Right cardiac atrium (tissue), 5 donors: Measurements from ENCODE around the gene MMRN2. TPM values are rescaled to one million over a fixed set of nuclear protein-coding genes. Genes with fewer than 3 reads are reported as not detected.
"Not testable (repeated sequence)": the region's sequence is repeated elsewhere in the genome, so short reads cannot be mapped to it uniquely, and the experiment has no call there.

Experiments
- ATAC-seq, 2 donors: fragments of 200-7000 bp; cut with Tn5 transposase; one replicate each; pipeline versions ENCODE4 v1.8.0 to v1.9.1; 2020; ENCODE audit warnings: moderate library complexity in 2 of 2, mild to moderate bottlenecking in 1 of 2
- DNase-seq, 3 donors: peaks; one replicate each; pipeline ENCODE4 v3.0.0-alpha.2; 2020
- H3K27ac ChIP-seq: one replicate; pipeline ENCODE4 v1.5.1; 2013; ENCODE audit warnings: mild to moderate bottlenecking, low read length, control low read depth, moderate library complexity
- H3K27me3 ChIP-seq: one replicate; pipeline ENCODE4 v1.6.1; 2013; ENCODE audit not compliant: control insufficient read depth, insufficient read depth
- H3K4me1 ChIP-seq: one replicate; pipeline ENCODE4 v1.6.1; 2013; ENCODE audit warnings: low read length; ENCODE audit not compliant: control insufficient read depth, insufficient read depth
- H3K4me3 ChIP-seq: one replicate; pipeline ENCODE4 v1.5.1; 2013; ENCODE audit warnings: low read length, control low read depth
- H3K9me3 ChIP-seq: one replicate; pipeline ENCODE4 v1.6.1; 2013; ENCODE audit warnings: low read length; ENCODE audit not compliant: control insufficient read depth
- WGBS: extraction: QIAGEN DNeasy Blood & Tissue Kit; methylation state at CpG from one replicate; pipeline ENCODE4 v1.1.7; 2013; 5-methylcytosine and 5-hydroxymethylcytosine counted together
- intact Hi-C, 4 donors: fragments of 100-400 bp; cut with DNase I; formaldehyde crosslinking; loops; one replicate each; pipeline versions ENCODE4 v1.11.0 to v1.14.0; 2022 to 2023
- polyA plus RNA-seq: library from polyadenylated mRNA; stranded (reverse); fragments of 200-250 nt; gene quantifications from one replicate; pipeline ENCODE4 v1.2.3, GENCODE V29; 2013
- total RNA-seq, 4 donors: library from RNA; stranded (reverse); fragmentation: NEBNext Ultra II Directional; extraction: Animal tissue kit (Norgen Biotek cat#: 25700); gene quantifications; one replicate each; pipeline ENCODE4 v1.2.1, GENCODE V29; 2021
- donor health status: healthy with polysubstance abuse.
- donor health status: DM: no; HTN: yes; CAD: no.
- donor health status: DM: no; HTN: no; CAD: no.
- donor health status: DM: no; HTN: yes; CAD: no; lungs with severe emphysema.
- donor health status: DM: yes; HTN: yes; CAD: no.

MMRN2 gene
- total and polyA plus RNA-seq, 5 donors: 19.8 to 65.5 (median 39.3) TPM

DNA sequence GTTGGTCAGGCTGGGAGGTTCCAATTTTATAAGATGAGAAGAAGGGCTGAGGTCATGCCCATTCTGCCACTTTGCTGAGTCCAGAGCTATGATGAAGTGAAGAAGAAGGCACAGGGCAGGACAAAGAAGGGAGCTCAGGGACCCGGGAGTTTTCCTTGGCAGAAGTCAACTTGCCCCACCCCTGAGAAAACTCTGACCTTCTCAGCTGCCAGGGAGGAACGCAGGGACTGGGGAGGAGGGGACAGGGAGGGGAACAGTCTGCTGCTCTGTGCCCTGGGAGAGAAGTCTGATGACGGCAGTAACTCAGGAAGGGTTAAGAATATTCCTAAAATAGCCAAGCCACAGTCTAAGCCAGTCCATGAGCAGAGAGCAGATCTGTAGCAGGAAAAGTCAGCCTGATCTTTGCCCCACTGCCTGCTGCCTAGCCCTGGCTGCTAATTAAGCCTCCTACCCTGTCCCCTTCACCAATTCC is 22.6 kb upstream of the MMRN2 start:
- WGBS: 3% methylated on average over 3 of the region's 3 CpGs
- Histone ChIP-seq H3K4me1 (peaks cover 4% of the 10 kb centered on the region), H3K27me3 (no peaks in the 10 kb centered on the region), H3K27ac (peak overlapping the region; percentile 82), H3K4me3 (no peak overlapping the region), H3K9me3 (no peaks in the 10 kb centered on the region)
- DNase-seq (peak; percentile 78 to 82 (median 82)), ATAC-seq (peak; percentile 89 to 93)
- intact Hi-C loops: loop anchor here in 1 of 4 donors (10.0 kb wide), 1 partner anchor 115 kb away; the partner anchor contains the start of genes GLUD1 and SHLD2

DNA sequence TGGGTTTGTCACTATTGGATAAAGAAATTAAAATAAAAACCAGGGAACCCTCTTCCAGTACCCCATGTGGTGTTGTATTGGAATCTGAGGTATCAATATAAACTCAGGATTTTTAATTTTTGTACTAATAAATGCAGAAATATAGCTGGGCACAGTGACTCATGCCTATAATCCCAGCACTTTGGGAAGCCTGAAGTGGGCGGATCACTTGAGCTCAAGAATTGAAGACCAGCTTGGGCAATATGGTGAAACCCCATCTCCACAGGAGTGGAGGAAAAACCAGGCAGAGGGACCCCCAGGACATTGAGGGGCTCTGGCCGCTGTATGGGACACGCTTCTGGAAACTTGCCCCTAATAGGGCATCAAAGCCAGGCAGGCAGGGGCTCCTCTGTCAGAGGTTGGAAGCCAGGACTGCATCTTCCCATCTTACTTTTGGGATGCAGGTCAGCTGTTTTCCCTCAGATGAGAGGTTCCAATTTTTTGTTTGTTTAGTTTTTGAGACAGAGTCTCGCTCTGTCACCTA is 21.9 kb upstream of the MMRN2 start:
- WGBS: 65% methylated on average over 4 of the region's 4 CpGs
- DNase-seq (no peak), ATAC-seq (peak; percentile 13 to 27)
- Histone ChIP-seq H3K27me3 (no peaks in the 10 kb centered on the region), H3K9me3 (no peaks in the 10 kb centered on the region), H3K27ac (peak overlapping the region; percentile 51), H3K4me1 (peaks cover 4% of the 10 kb centered on the region), H3K4me3 (no peak overlapping the region)
- intact Hi-C loops: loop anchor here in 1 of 4 donors (10.0 kb wide), 1 partner anchor 115 kb away; the partner anchor contains the start of genes GLUD1 and SHLD2

DNA sequence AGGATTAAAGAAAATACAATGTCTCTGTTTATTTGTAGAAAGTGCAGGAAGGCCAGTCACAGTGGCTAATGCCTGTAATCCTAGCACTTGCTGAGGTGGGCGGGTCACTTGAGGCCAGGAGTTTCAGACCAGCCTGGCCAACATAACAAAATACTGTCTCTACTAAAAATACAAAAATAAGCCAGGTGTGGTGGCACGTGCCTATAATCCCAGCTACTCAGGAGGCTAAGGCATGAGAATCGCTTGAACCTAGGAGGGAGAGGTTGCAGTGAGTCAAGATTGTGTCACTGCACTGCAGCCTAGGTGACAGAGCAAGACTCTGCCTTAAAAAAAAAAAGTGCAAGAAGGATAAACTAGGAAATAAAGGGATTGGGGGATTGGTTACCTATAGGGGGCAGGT is 21.0 kb upstream of the MMRN2 start:
- not testable (repeated sequence) for H3K27ac ChIP-seq, H3K27me3 ChIP-seq, DNase-seq, H3K4me3 ChIP-seq, H3K9me3 ChIP-seq, H3K4me1 ChIP-seq, ATAC-seq
- WGBS: 82% methylated on average over 3 of the region's 3 CpGs
- intact Hi-C loops: loop anchor here in 1 of 4 donors (10.0 kb wide), 1 partner anchor 116 kb away; the partner anchor contains the start of genes GLUD1 and SHLD2

DNA sequence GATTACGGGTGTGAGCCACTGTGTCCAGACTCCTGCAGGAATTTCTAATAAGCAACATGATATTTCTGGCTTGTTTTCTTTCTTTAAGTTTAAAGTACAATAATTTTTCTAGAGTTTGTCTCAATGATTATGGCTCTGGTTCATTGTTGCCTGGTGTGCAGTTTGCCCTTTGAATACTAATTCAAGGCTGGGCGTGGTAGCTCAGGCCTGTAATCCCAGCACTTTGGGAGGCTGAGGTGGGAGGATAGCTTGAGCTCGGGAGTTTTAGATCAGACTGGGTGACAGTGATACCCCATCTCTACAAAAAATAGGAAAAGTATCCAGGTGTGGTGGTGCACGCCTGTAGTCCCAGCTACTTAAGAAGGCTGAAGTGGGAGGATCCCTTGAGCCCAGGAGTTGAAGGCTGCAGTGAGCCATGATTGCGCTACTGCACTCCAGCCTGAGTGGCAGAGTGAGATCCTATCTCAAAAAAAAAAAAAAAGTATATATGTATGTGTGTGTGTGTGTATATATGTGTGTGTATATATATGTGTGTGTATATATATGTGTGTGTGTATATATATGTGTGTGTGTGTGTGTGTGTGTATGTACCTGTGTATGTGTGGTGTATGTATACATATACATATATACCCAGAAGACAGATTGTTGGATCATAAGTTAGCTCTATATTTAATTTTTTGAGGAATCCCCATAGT is 19.1 kb upstream of the MMRN2 start:
- 97% methylated on average over 5 of the region's 5 CpGs for WGBS
- H3K4me3 ChIP-seq: no peak overlapping the region
- no peak for DNase-seq
- no peak for ATAC-seq
- H3K27ac ChIP-seq: no peak overlapping the region
- intact Hi-C loops: loop anchor here in 1 of 4 donors (10.0 kb wide), 1 partner anchor 118 kb away; the partner anchor contains the start of genes GLUD1 and SHLD2
- no peaks in the 10 kb centered on the region for H3K27me3 ChIP-seq
- H3K4me1 ChIP-seq: peaks cover 9% of the 10 kb centered on the region
- no peaks in the 10 kb centered on the region for H3K9me3 ChIP-seq

DNA sequence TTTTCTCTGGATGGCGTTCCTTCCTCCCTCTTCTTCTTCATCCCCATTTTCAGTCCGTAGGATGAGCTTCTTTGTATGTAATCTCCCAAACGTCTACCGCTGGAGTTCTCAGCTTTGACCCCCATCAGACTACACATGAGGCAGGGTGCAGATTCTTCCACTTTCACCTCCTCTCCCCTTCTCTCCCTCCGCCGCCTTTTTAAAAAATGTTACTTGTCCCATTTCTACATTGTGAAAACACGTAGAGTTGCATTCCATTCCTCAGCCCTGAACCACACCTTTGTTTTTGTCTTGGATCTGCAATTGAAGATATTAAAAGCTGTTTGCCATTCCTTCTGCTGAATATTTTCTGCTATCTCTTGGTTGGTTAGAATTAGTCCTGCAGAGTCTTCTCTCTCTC is 17.1 kb upstream of the MMRN2 start:
- Histone ChIP-seq H3K4me1 (peaks cover 4% of the 10 kb centered on the region), H3K9me3 (no peaks in the 10 kb centered on the region), H3K4me3 (no peak overlapping the region), H3K27me3 (no peaks in the 10 kb centered on the region), H3K27ac (no peak overlapping the region)
- ATAC-seq: no peak
- intact Hi-C loops: loop anchor here in 1 of 4 donors (10.0 kb wide), 1 partner anchor 120 kb away; the partner anchor contains the start of genes GLUD1 and SHLD2
- no peak for DNase-seq
- WGBS: 81% methylated on average over 7 of the region's 7 CpGs

DNA sequence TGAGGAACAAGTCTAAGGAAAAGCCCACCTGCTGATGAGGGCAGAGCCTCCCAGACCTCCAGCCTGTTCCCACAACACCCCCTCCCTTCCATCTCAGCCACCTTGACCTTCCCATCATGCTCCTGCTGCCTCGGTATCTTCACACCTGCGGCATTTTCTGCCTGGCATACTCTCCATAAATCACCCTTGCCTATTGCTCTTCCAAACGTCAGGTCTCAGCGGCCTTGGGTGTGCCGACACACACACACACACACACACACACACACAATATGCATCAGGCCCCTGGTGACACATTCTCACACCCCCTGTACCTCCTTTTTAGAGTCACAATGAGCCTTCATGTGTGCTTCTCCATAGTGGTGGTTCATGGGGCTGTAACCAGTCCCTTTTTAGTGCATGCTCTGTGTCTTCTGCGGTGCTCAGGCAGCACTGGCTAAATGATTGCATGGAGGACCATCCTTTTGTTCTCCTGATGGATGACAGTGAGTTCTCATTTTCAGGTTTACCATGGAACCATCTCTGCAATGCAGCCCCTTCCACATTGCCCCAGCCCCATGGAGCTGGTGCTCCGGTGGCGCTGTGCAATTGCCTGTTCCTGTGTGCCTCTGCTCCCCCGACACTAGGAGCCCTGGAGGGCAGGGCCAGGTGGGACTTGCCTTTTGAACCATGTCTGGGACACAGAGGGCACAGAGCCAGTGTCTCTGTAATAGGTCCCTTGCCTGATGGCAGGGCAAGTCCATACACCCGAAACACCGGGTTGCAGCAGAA is 15.4 kb upstream of the MMRN2 start:
- intact Hi-C loops: loop anchor here in 1 of 4 donors (10.0 kb wide), 1 partner anchor 122 kb away; the partner anchor contains the start of genes GLUD1 and SHLD2
- no peak for ATAC-seq
- Histone ChIP-seq H3K4me3 (no peak overlapping the region), H3K9me3 (no peaks in the 10 kb centered on the region), H3K27ac (no peak overlapping the region), H3K4me1 (peaks cover 7% of the 10 kb centered on the region), H3K27me3 (no peaks in the 10 kb centered on the region)
- DNase-seq: no peak
- WGBS: 85% methylated on average over 11 of the region's 11 CpGs

DNA sequence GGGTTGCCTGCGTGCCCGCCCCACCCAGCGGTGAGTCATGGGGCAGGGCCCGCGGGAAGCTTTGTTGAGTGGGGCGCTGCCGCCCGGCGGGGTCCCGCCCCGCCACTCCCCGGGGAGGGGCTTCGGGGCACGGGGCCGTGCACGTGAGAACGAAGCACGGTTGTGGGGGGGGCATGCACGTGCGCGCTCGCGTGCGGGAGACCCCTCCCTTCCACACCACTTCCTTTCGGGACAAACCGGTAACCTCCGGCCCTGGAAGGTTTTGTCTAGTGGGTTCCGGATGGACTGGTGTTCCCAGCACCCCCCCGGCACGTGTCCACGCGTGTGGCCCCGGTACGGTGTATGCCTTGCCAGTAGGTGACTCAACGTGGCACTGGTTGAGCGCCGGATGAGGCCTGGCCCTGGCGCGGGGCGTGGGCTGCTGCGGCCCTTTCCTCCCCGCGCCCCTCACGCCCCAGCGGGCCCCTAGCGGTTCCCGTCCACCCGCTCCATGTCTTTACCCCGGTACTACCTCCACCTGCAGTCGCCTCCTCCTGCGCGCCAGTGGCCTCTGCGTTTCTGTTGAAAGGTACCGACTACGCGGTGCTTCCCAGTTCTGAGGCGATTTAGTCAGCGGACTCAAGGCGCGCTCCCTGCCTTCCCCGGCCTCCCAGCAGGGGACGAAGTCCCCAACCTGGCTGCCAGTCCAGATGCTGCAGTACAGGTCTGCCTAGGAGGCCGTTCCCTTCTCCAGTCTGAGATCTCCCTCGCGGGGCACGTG is 14.0 kb upstream of the MMRN2 start:
- no peaks in the 10 kb centered on the region for H3K27me3 ChIP-seq
- DNase-seq: peak; percentile 94 to 97 (median 97)
- no peaks in the 10 kb centered on the region for H3K9me3 ChIP-seq
- peaks cover 18% of the 10 kb centered on the region for H3K4me1 ChIP-seq
- intact Hi-C loops: loop anchor here in 1 of 4 donors (10.0 kb wide), 1 partner anchor 123 kb away; the partner anchor contains the start of genes GLUD1 and SHLD2
- peak overlapping the region; percentile 55 for H3K4me3 ChIP-seq
- WGBS: 9% methylated on average over 66 of the region's 66 CpGs
- H3K27ac ChIP-seq: peak overlapping the region; percentile 90
- ATAC-seq: peak; percentile 86

DNA sequence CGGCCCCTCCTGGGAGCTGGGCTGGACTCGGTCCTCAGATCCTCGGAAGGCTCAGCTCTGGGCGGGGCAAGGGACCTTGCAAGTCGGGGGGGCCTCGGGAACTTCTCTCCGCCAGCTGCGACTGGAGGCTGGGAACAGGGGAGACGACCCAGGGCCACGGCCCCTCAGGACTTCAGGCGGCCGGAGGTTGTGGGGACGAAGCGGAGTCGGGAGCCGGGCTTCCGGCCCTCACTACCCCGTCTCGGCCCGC is 13.5 kb upstream of the MMRN2 start:
- Histone ChIP-seq H3K4me3 (peak overlapping the region; percentile 55), H3K9me3 (no peaks in the 10 kb centered on the region), H3K27ac (peak overlapping the region; percentile 90), H3K27me3 (no peaks in the 10 kb centered on the region), H3K4me1 (peaks cover 19% of the 10 kb centered on the region)
- peak in 1 of 2 donors; percentile 15 for ATAC-seq
- intact Hi-C loops: loop anchor here in 1 of 4 donors (10.0 kb wide), 1 partner anchor 124 kb away; the partner anchor contains the start of genes GLUD1 and SHLD2
- WGBS: 3% methylated on average over 20 of the region's 20 CpGs
- DNase-seq: no peak

DNA sequence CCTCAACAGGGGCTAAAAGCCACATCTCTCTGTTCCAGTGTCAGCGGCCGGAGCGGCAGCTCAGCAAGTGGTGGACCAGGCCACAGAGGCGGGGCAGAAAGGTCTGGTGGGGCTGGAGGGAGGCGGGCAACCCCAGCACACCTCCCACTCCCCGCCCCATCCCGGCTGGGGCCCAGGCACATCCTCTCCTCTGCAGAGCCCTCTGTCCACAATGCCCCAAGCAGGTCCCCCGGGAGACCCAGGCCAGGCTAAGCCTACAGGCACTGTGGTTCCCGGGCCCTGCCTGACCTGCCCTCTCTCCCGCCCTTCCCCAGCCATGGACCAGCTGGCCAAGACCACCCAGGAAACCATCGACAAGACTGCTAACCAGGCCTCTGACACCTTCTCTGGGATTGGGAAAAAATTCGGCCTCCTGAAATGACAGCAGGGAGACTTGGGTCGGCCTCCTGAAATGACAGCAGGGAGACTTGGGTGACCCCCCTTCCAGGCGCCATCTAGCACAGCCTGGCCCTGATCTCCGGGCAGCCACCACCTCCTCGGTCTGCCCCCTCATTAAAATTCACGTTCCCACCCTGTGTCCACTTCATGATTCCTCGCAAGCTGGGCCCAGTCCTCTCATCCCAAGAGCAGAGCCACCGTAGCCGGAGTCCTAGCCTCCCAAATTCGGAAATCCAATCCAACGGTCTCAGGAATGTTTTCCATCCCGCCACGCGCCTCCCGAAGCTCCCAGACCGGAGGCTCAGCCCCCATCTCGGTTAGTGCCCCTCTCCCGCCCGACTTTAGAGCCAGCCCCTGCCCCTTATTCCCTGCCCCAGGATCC is 13.0 kb upstream of the MMRN2 start:
- ATAC-seq: peak; percentile 66 to 77
- H3K4me1 ChIP-seq: peaks cover 19% of the 10 kb centered on the region

More for the DNA sequence above, 13.0 kb upstream of the MMRN2 start:
- DNase-seq: peak; percentile 90 to 96 (median 96)
- Histone ChIP-seq H3K4me3 (peak overlapping the region; percentile 55), H3K27ac (peak overlapping the region; percentile 90), H3K27me3 (no peaks in the 10 kb centered on the region), H3K9me3 (no peaks in the 10 kb centered on the region)
- intact Hi-C loops: loop anchor here in 1 of 4 donors (10.0 kb wide), 1 partner anchor 124 kb away; the partner anchor contains the start of genes GLUD1 and SHLD2
- WGBS: 27% methylated on average over 30 of the region's 30 CpGs
